A549 (cell line): ENCODE measurements around the gene LYST. TPM values are rescaled to one million over a fixed set of nuclear protein-coding genes. Genes with fewer than 3 reads are reported as not detected.
"Not testable (repeated sequence)": the region's sequence is repeated elsewhere in the genome, so short reads cannot be mapped to it uniquely, and the experiment has no call there.

Source experiments
- ATAC-seq, 2 experiments: fragments of 200-7000 bp in 1 of 2; fragments of >200 bp in 1 of 2; cut with Nextera tagmentation in 1 of 2; cut with Tn5 transposase in 1 of 2; 3 replicates each; pipeline versions ENCODE4 v1.8.0 to v1.9.1; 2018 to 2020; ENCODE audit warnings: mild to moderate bottlenecking in 1 of 2, moderate library complexity in 1 of 2
- CTCF ChIA-PET: fragments of 300-600 bp; sonication (Branson Sonifier 250); formaldehyde crosslinking; extraction: SDS; loops from one replicate; lab custom pipeline; 2021; ENCODE audit warnings: antibody characterized with exemption, inconsistent platforms; lab: Yijun Ruan, JAX
- POLR2A ChIA-PET: fragments of 350-600 bp; formaldehyde crosslinking; extraction: SDS; loops from one replicate; lab custom pipeline; 2021; ENCODE audit warnings: antibody characterized with exemption, inconsistent platforms; lab: Yijun Ruan, JAX
- DNase-seq, 2 experiments: peaks; one replicate each; pipeline versions ENCODE4 v3.0.0 to v3.0.0-alpha.2; 2011 to 2016; ENCODE audit warnings: low read depth in 1 of 2, low spot score in 1 of 2
- FAIRE-seq: peaks from 2 replicates; lab custom pipeline; 2011; peaks lifted over from hg19 to GRCh38; lab: Jason Lieb, UNC
- H3K27ac ChIP-seq, 2 experiments: fragments of >200 bp; sonication (Bioruptor Twin); formaldehyde crosslinking; 3 replicates each; pipeline ENCODE4 v1.5.1; 2016 to 2017
- H3K4me1 ChIP-seq: fragments of >200 bp; sonication (Bioruptor Twin); formaldehyde crosslinking; 3 replicates; pipeline ENCODE4 v1.6.1; 2016
- H3K4me2 ChIP-seq: fragments of >200 bp; sonication (Bioruptor Twin); formaldehyde crosslinking; 3 replicates; pipeline ENCODE4 v1.6.1; 2016
- H3K4me3 ChIP-seq: fragments of >200 bp; sonication (Bioruptor Twin); formaldehyde crosslinking; 3 replicates; pipeline ENCODE4 v1.5.1; 2016
- H3K9me3 ChIP-seq: fragments of >200 bp; sonication (Bioruptor Twin); formaldehyde crosslinking; 3 replicates; pipeline ENCODE4 v1.6.1; 2016
- CHD2 ChIP-seq: fragments of 150-350 bp; IDR thresholded peaks from 2 replicates; pipeline ENCODE4 v1.6.1; 2014; ENCODE audit warnings: low read length; ENCODE audit not compliant: partially characterized antibody
- CTCF ChIP-seq: fragments of >200 bp; sonication (Bioruptor Twin); formaldehyde crosslinking; IDR thresholded peaks from 3 replicates; pipeline ENCODE4 v1.5.1; 2016
- FOSL2 ChIP-seq, 2 experiments: fragments of 450-650 bp in 1 of 2; fragments of >200 bp in 1 of 2; sonication (Bioruptor Twin) in 1 of 2; formaldehyde crosslinking; IDR thresholded peaks; 2 replicates each; pipeline versions ENCODE4 v1.5.0 to v1.6.1; 2016 to 2020; ENCODE audit warnings: mild to moderate bottlenecking in 1 of 2, moderate library complexity in 1 of 2
- HES2 ChIP-seq: fragments of >200 bp; sonication (Bioruptor Twin); formaldehyde crosslinking; IDR thresholded peaks from 2 replicates; pipeline ENCODE4 v1.6.1; 2016
- HMGXB4 ChIP-seq: fragments of 250-450 bp; sonication (Bioruptor Pico); IDR thresholded peaks from 2 replicates; pipeline ENCODE4 v1.5.0; 2021; ENCODE audit warnings: mild to moderate bottlenecking, moderate library complexity, borderline replicate concordance
- HOXB13 ChIP-seq: fragments of 250-450 bp; sonication (Bioruptor Pico); IDR thresholded peaks from 2 replicates; pipeline ENCODE4 v1.5.0; 2020; ENCODE audit warnings: low read depth, mild to moderate bottlenecking, moderate library complexity
- JUNB ChIP-seq: fragments of >200 bp; sonication (Bioruptor Twin); formaldehyde crosslinking; IDR thresholded peaks from 2 replicates; pipeline ENCODE4 v1.6.1; 2016
- KDM5A ChIP-seq: fragments of 200-600 bp; sonication (generic); IDR thresholded peaks from 2 replicates; pipeline ENCODE4 v1.6.1; 2016; ENCODE audit warnings: antibody characterized with exemption, mild to moderate bottlenecking
- NPAS2 ChIP-seq: fragments of 250-450 bp; sonication (Bioruptor Pico); IDR thresholded peaks from 2 replicates; pipeline ENCODE4 v1.8.0; 2022; ENCODE audit warnings: mild to moderate bottlenecking, moderate library complexity, borderline replicate concordance
- NR3C1 ChIP-seq: fragments of >200 bp; sonication (Bioruptor Twin); formaldehyde crosslinking; IDR thresholded peaks from 3 replicates; pipeline ENCODE4 v1.6.1; 2017
- PHF8 ChIP-seq: fragments of 200-600 bp; sonication (generic); IDR thresholded peaks from 2 replicates; pipeline ENCODE4 v1.6.1; 2016; ENCODE audit warnings: low read depth, mild to moderate bottlenecking, antibody characterized with exemption, moderate library complexity, borderline replicate concordance
- POLR2AphosphoS2 ChIP-seq: conservative IDR thresholded peaks from 2 replicates; pipeline ENCODE4 v1.6.1; 2012; ENCODE audit warnings: low read length, improper control_type of control experiment, inconsistent platforms
- RAD21 ChIP-seq, 2 experiments: fragments of >200 bp in 1 of 2; sonication (Bioruptor Twin) in 1 of 2; formaldehyde crosslinking in 1 of 2; IDR thresholded peaks in 1 of 2; conservative IDR thresholded peaks in 1 of 2; 2 replicates in 1 of 2; 3 replicates in 1 of 2; pipeline ENCODE4 v1.6.1; 2012 to 2018; ENCODE audit warnings: inconsistent platforms in 1 of 2
- RCOR1 ChIP-seq: fragments of 150-350 bp; IDR thresholded peaks from 2 replicates; pipeline ENCODE4 v1.6.1; 2014; ENCODE audit warnings: antibody characterized with exemption, low read length, low read depth
- REST ChIP-seq: fragments of 200-600 bp; sonication (generic); IDR thresholded peaks from 2 replicates; pipeline ENCODE4 v1.6.1; 2016; ENCODE audit warnings: antibody characterized with exemption, mild to moderate bottlenecking, moderate library complexity
- RNF2 ChIP-seq: fragments of 200-600 bp; sonication (generic); IDR thresholded peaks from 2 replicates; pipeline ENCODE4 v1.6.1; 2016; ENCODE audit warnings: low read depth, mild to moderate bottlenecking, antibody characterized with exemption, moderate library complexity, borderline replicate concordance
- SMC3 ChIP-seq: fragments of >200 bp; sonication (Bioruptor Twin); formaldehyde crosslinking; IDR thresholded peaks from 3 replicates; pipeline ENCODE4 v1.6.1; 2018; ENCODE audit warnings: inconsistent platforms
- SREBF2 ChIP-seq: fragments of 450-650 bp; IDR thresholded peaks from 2 replicates; pipeline ENCODE4 v1.6.1; 2014; ENCODE audit warnings: mild to moderate bottlenecking, moderate library complexity
- WGBS: methylation state at CpG from one replicate; pipeline ENCODE4 v1.1.6; 2017; ENCODE audit errors: missing lambda C conversion rate; 5-methylcytosine and 5-hydroxymethylcytosine counted together
- polyA minus RNA-seq: library from RNA; depleted of rRNA, polyadenylated mRNA; stranded (reverse); fragments of >200 nt; gene quantifications from 2 replicates; pipeline ENCODE4 v1.2.3, GENCODE V29; 2011; rRNA and poly(A)+ RNA removed
- polyA plus RNA-seq, 4 experiments: library from polyadenylated mRNA; depleted of rRNA in 3 of 4; stranded (reverse); fragments of >200 nt; fragmentation: RNase III in 1 of 4; extraction: RNeasy Plus Mini Kit Qiagen cat#74134 plus additional on column Dnase treatment in 1 of 4; gene quantifications; 2 replicates in 3 of 4; 3 replicates in 1 of 4; pipeline ENCODE4 v1.2.3, GENCODE V29; 2011 to 2017

LYST gene
- polyA plus RNA-seq (2011; rRNA removed) = 9.4 and 10.9 TPM in 2 replicates
- polyA plus RNA-seq (2012; cell fraction: cytosol; rRNA removed) = 1.6 and 1.7 TPM in 2 replicates
- polyA plus RNA-seq (2012; cell fraction: nucleus; rRNA removed) = 2.0 and 3.2 TPM in 2 replicates
- 2.0 to 2.5 TPM (median 2.2 TPM) in 3 replicates for polyA plus RNA-seq (2017; fragmentation: RNase III; extraction: RNeasy Plus Mini Kit Qiagen cat#74134 plus additional on column Dnase treatment)
- polyA minus RNA-seq = 12.9 and 15.1 TPM in 2 replicates

GRCh38 chr1:235866205-235866912 lies at the start of gene LYST:
Gene LYST, minus strand, starts transcription at chr1:235866906. Its CDS starts 36,489 bp downstream, at chr1:235830417.
- under 1% methylated on average over 32 of the region's 71 CpGs for WGBS
- DNase-seq = peak; percentile 62 to 66
- peaks cover 10% of the 10 kb centered on the region; the same call in 2 of the 3 replicates for H3K4me1 ChIP-seq
- CTCF ChIA-PET = interaction anchor here (0.6 to 8.5 kb wide), 46 partner anchors 8 to 362 kb away, joined by 3 to 160 read pairs (median 5); partner anchors contain the start of gene B3GALNT2
- ATAC-seq = peak; percentile 82
- no peak for FAIRE-seq
- H3K4me2 ChIP-seq = peak within 1 kb of the TSS; percentile 83
- H3K27ac ChIP-seq = peak within 1 kb of the TSS; percentile 85 to 95
- POLR2A ChIA-PET = interaction anchor here (0.6 to 2.9 kb wide), 7 partner anchors 12 to 146 kb away, joined by 3 to 21 read pairs (median 4); no protein-coding TSS in a partner anchor
- peak within 1 kb of the TSS; percentile 92 for H3K4me3 ChIP-seq
- H3K9me3 ChIP-seq = no peaks in the 10 kb centered on the region
- TF ChIP-seq POLR2AphosphoS2 (no peak), FOSL2 (IDR thresholded peaks at IDR 0.05) (no peak), FOSL2 (CRISPR knock-in tag; IDR thresholded peaks at IDR 0.05) (no peak), HOXB13 (CRISPR knock-in tag) (no peak), SMC3 (peak; percentile 89), RNF2 (no peak), NPAS2 (CRISPR knock-in tag) (no peak), HMGXB4 (CRISPR knock-in tag) (no peak), RAD21 (conservative IDR thresholded peaks at IDR 0.05 in 1 of 2, IDR thresholded peaks at IDR 0.05 in 1 of 2) (peak; percentile 67 to 73), JUNB (no peak), HES2 (no peak), CTCF (peak; percentile 52), RCOR1 (no peak), PHF8 (peak; percentile 72), REST (no peak), SREBF2 (no peak), KDM5A (0 out of 2 replicates have a peak, but pooled peaks have one; percentile 13), CHD2 (no peak), NR3C1 (no peak)

- H3K4me3 ChIP-seq, ATAC-seq, H3K9me3 ChIP-seq, FAIRE-seq, POLR2A ChIA-PET, H3K4me2 ChIP-seq, DNase-seq, H3K27ac ChIP-seq: not testable (repeated sequence)
- peaks cover 69% of the 10 kb centered on the region for H3K4me1 ChIP-seq
- CTCF ChIA-PET = interaction anchor here (1.0 to 5.6 kb wide), 3 partner anchors 12 to 56 kb away, joined by 3 to 35 read pairs (median 4); partner anchors contain the start of gene LYST
- WGBS = 88% methylated on average over 4 of the region's 4 CpGs
Observed at GRCh38 chr1:235915489-235915888, 48.8 kb upstream of the LYST start.
